ENCODE results near the gene SLC12A2.

Gene SLC12A2

DNA sequence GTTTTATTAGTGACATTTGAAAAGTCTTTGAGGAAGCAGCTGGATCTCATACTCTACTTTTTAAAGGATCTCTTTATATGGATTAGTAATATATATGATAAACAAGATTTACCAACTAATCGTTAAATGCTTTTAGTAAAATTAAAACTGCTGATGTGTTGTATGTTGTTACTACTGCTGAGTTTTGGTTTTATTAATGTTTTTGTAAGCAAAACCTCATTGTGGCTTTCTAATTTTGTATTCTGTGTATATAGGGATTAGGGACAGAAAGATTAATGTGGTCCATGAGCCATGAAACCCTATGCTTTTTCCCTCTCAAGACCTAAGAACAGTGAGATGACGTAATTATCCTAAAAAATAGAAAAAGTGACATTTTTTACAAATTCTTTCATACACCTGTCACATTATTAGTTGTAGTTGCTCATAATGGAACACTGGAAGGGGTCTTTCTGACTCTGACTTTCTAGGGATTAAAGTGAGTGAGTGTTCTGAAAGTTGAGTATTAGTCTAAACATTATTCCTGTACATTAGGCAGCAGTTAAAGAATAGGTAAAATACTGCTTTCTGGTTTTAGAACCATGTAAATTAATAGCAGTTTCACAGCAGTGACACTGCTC, 85.9 kb downstream of the SLC12A2 start:
- DNase-seq (ENCODE audit: low read depth, low spot score) = no peak

DNA sequence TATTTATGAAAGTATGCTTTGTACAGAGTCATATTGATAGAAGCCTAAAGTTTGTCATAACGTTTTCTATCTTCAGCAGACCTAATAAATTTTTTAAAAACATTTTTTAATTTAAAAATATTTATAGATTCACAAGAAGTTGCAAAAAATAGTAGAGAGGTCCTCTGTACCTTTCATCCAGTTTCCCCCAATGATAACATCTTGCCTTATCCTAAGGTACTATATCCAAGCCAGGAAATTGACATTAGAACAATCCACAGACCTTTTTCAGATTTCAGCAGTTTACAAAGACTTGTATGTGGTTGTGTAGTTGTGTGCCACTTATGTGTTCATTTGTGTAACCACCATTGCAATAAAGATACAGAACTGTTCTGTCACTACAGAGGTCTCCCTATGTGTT, 88.5 kb downstream of the SLC12A2 start:
- DNase-seq (ENCODE audit: low read depth, low spot score) = no peak

GRCh38 chr5:128174951-128175350, 91.4 kb downstream of the SLC12A2 start:
- DNase-seq (ENCODE audit: low read depth, low spot score) = peak; percentile 12

- DNase-seq (ENCODE audit: low read depth, low spot score) = no peak
Measured at GRCh38 chr5:128192368-128192767, 108.8 kb downstream of the SLC12A2 start.

DNA sequence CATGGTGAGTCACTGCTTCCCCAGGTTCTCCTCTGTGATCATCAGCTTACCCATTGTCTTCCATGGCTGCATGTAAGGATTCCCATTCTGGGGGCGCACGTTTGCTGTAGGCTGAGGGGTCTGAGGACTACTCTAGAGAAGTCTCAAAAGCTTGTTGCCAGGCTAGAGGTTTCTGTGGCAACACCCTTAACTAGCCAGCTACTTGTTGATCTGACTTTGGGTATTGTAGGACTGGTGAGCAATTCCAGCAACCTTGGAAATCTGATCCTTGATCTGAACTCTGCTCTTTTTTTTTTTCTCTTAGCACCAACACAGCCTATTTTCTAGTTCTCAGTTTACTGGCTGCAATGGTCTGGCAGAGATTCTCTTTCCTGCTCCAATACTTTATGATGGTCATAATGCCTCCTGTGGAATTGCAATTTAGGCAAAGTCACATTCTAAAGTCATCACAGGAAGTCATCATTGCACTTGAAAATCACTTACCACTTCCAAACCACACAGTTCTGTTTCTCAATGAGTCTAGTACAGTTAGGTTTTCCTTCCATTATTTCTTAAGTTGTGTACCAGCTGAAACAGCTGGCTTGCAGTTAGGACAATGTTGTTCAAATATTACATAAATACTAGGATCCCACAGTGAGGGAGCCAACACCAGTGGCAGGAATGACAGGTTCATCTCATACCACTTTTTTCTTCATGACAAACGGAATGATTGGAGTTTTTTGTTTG, 110.3 kb downstream of the SLC12A2 start:
- DNase-seq (ENCODE audit: low read depth, low spot score) = no peak

DNA sequence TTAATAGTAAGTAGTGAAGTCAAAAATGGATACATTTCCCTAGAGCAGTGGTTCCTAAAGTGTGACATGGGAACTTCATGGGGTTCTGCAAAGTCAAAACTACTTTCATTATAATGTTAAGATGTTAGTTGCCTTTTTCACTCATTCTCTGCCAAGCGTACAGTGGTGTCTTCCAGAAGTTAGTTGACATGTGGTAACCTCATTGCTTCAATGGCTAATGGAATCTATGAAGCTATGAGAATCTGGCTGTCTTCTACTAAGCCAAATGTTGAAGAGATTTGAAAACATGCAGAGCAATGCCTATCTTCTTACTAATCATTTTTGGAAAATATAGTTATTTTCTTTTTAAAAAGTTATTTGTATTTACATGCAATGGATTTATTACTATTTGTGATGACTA, 111.8 kb downstream of the SLC12A2 start:
- DNase-seq (ENCODE audit: low read depth, low spot score) = no peak

DNA sequence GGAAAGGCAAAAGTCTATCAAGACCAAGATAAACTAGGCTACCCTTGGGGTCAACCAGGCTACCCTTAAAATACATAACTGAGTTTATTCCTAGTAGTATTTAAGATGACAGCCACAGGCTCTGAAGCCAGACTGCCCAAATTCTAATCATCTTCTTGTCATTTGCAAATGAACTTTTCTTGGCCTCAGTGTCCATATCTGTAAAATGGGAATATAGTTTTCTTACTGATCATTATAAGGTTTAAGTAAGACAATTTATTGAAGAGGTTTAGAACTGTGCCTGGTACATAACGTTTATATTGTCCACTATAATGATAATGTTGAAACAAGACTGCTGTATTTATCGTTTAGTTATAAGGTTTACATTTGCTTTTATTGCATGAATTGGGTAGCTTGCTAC, 112.5 kb downstream of the SLC12A2 start:
- DNase-seq (ENCODE audit: low read depth, low spot score) = no peak

DNA sequence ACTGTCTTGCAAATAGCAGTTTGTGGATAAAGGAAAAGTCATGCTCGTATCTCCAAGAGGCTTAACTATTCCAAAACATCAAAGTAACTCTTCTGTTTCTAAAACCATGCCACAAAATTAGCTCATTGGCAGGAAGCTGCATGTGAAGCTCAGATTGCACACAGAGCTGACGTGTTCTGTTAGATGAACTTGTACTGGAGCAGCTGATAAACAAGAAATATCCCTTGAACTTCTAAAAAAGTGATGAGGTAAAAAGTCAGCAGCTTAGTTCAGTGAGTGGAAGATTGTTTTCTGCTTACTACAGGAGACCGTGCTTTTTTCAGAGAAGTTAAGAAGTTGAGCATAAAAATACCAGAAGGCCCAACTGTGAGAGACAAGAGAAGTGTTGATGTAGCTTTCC, 113.2 kb downstream of the SLC12A2 start:
- DNase-seq (ENCODE audit: low read depth, low spot score) = no peak

- no peak for DNase-seq (ENCODE audit: low read depth, low spot score)
Measured at GRCh38 chr5:128197896-128198522, 114.4 kb downstream of the SLC12A2 start.

- DNase-seq (ENCODE audit: low read depth, low spot score) = peak; percentile 64
Measured at GRCh38 chr5:128199104-128199503, 115.5 kb downstream of the SLC12A2 start.

GRCh38 chr5:128199611-128200010, 116.0 kb downstream of the SLC12A2 start:
- DNase-seq (ENCODE audit: low read depth, low spot score) = no peak

GRCh38 chr5:128201065-128201926, 117.7 kb downstream of the SLC12A2 start:
- DNase-seq (ENCODE audit: low read depth, low spot score) = peak; percentile 89

- DNase-seq (ENCODE audit: low read depth, low spot score) = no peak
Measured at GRCh38 chr5:128202320-128202719, 118.8 kb downstream of the SLC12A2 start.

DNA sequence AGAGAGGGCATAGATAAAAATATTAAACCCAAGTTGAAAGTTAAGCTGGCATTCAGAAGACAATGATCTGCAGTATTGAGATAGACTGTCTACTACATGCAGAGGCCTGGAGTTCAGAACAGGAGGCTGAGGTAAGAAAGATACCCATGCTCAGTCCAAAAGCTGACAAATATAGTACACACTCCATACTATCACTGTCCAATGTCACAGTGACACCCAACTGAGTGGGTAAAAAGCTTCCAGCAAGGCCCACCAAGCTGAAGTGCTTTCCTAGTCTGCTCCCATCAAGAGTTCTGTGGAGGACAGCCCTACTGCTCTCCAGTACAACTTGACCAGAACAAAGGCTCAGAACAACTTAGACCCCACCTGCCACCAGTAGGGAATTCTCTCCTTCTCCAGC, 124.9 kb downstream of the SLC12A2 start:
- no peak for DNase-seq (ENCODE audit: low read depth, low spot score)

GRCh38 chr5:128212191-128212806, 128.7 kb downstream of the SLC12A2 start:
- no peak for DNase-seq (ENCODE audit: low read depth, low spot score)

DNA sequence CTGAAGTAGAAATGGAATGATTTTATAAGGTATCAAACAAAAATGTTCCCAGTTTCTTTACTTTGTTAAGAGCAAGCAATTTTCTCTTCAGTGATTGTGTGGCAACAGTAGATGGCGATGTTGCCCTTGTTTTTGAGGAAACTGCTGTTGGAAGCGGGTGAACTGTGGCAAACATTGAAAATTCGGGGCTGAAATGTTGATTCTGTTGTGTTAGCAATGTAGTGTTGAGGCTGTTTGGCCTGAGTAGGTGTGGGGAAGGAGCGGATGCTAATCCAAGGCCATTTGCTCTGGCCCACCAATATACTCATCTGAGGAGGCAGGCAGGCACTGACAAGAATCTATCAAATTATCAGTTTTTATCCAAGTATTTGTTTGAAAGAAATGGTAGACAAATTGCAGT, 129.8 kb downstream of the SLC12A2 start:
- DNase-seq (ENCODE audit: low read depth, low spot score) = peak; percentile 86

- no peak for DNase-seq (ENCODE audit: low read depth, low spot score)
Measured at GRCh38 chr5:128213833-128214232, 130.3 kb downstream of the SLC12A2 start.

- DNase-seq (ENCODE audit: low read depth, low spot score) = no peak
Measured at GRCh38 chr5:128216285-128216684, 132.7 kb downstream of the SLC12A2 start.

GRCh38 chr5:128216860-128217531, 133.4 kb downstream of the SLC12A2 start:
- DNase-seq (ENCODE audit: low read depth, low spot score) = peak; percentile 98

DNA sequence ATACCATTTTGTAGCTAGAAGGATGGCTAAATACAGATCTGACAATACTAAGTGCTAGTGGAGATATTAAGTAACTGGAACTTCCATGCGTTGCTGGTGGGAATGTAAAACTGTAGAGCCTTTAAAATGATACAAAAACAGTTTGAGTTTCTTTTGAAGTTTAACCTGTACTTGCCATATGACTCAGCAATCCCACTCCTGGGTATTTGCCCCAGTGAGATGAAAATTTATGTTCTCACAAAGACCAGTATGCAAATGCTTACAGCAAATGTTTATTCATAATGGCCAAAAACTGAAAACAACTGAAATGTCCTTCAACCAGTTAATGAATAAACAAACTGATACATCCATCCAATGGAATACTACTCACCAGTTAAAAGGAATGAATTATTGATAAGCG, 137.3 kb downstream of the SLC12A2 start:
- no peak for DNase-seq (ENCODE audit: low read depth, low spot score)

DNA sequence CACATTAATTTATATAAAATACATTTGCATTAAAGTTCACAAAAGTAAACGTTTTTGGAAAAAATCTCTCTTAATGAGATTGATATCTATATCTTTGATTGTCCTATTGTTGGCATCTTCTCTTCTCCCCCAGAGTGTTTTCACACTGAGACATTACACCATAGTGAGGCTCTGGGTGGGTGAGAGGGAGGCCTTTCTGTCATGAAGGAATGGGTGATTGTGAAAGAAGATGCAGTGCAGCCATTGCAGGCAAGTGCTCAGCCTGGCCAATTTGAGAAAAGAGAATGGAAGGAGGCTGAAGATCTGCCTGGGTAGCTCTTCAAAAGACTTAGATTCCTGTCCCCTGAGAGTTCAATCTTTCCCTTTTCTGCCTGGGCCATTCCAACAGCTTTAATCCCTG, 140.8 kb downstream of the SLC12A2 start:
- no peak for DNase-seq (ENCODE audit: low read depth, low spot score)

All from astrocyte of the hippocampus (primary cell).